ENCODE data around the gene TCF7L2.

DNA sequence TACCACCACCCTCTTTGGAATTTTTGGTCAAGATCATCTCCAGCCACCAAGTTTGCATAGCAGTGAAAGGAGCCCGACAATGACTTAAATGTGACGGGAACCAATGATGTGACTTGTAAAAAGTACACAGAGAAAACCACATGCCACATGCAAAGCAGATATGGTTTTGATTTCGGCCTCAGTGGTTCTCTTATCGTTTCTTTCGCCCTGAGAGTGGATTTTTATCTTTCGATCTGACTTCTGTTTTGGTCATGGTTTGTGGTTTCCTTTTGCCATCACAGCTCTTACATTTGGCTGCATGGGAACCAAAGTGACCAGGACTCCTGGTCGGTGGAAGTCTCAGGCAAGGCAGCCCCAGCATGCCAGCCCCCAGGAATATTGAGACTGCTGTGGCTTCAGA is 31.5 kb downstream of the TCF7L2 start:
- TF ChIP-seq ZNF274 (IDR thresholded peaks at IDR 0.05; ENCODE audit: low read depth, low read length) (no peak), YY1 (IDR thresholded peaks at IDR 0.05; ENCODE audit: insufficient read depth, insufficient read length) (no peak)

All from NT2/D1 (cell line).